ENCODE measurements around the gene LRFN5. TPM values are rescaled to one million over a fixed set of nuclear protein-coding genes. Genes with fewer than 3 reads are reported as not detected.
"Not testable (repeated sequence)": the region's sequence is repeated elsewhere in the genome, so short reads cannot be mapped to it uniquely, and the experiment has no call there.

The LRFN5 gene
- total RNA-seq, result 1 to 10 TPM; 2.9 to 9.3 (median 5.0) TPM

- Histone ChIP-seq H3K9me3 (no peaks in the 10 kb centered on the region), H3K27me3 (peaks cover 66% of the 10 kb centered on the region), H3K36me3 (no peaks in the 10 kb centered on the region), H3K4me1 (peaks cover 0 to 53% (median 0%) of the 10 kb centered on the region in 3 donors), H3K27ac (peak within 1 kb of the TSS; percentile 63 to 89 (median 82)), H3K4me3 (peak within 1 kb of the TSS; percentile 71 to 90)
- WGBS, 2 donors (ENCODE audit: low coverage in 1 of 2), result 0% methylated on average over 6 to 12 of the region's 76 CpGs
- TF ChIP-seq, protein P1, sequence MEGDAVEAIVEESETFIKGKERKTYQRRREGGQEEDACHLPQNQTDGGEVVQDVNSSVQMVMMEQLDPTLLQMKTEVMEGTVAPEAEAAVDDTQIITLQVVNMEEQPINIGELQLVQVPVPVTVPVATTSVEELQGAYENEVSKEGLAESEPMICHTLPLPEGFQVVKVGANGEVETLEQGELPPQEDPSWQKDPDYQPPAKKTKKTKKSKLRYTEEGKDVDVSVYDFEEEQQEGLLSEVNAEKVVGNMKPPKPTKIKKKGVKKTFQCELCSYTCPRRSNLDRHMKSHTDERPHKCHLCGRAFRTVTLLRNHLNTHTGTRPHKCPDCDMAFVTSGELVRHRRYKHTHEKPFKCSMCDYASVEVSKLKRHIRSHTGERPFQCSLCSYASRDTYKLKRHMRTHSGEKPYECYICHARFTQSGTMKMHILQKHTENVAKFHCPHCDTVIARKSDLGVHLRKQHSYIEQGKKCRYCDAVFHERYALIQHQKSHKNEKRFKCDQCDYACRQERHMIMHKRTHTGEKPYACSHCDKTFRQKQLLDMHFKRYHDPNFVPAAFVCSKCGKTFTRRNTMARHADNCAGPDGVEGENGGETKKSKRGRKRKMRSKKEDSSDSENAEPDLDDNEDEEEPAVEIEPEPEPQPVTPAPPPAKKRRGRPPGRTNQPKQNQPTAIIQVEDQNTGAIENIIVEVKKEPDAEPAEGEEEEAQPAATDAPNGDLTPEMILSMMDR (IDR thresholded peaks at IDR 0.05), result no peak
- TF ChIP-seq EP300 (IDR thresholded peaks at IDR 0.05) (no peak), POLR2A (IDR thresholded peaks at IDR 0.05) (peak; percentile 10 to 31), POLR2AphosphoS5 (IDR thresholded peaks at IDR 0.05) (peak; percentile 20)
- peak; percentile 56 for ATAC-seq
Measured at GRCh38 chr14:41606532-41607303, at the start of gene LRFN5. LRFN5 (plus strand) TSS chr14:41606876.

GRCh38 chr14:41558490-41558889 is 48.2 kb upstream of the LRFN5 start:
- no peak overlapping the region for H3K4me3 ChIP-seq
- no peak overlapping the region for H3K27ac ChIP-seq
- no peaks in the 10 kb centered on the region for H3K9me3 ChIP-seq
- H3K36me3 ChIP-seq, result no peaks in the 10 kb centered on the region
- no peak for ATAC-seq
- TF ChIP-seq POLR2AphosphoS5 (IDR thresholded peaks at IDR 0.05) (no peak), POLR2A (IDR thresholded peaks at IDR 0.05) (no peak), EP300 (IDR thresholded peaks at IDR 0.05) (no peak)
- TF ChIP-seq, protein P1 (IDR thresholded peaks at IDR 0.05), result no peak
- no peaks in the 10 kb centered on the region for H3K27me3 ChIP-seq
- H3K4me1 ChIP-seq, result no peaks in the 10 kb centered on the region

- not testable (repeated sequence) for H3K36me3 ChIP-seq, H3K27ac ChIP-seq, H3K27me3 ChIP-seq, ATAC-seq, H3K4me3 ChIP-seq, H3K4me1 ChIP-seq, H3K9me3 ChIP-seq
- WGBS, 2 donors (ENCODE audit: low coverage in 1 of 2), result 100% methylated on average over 1 to 3 of the region's 3 CpGs
Measured at GRCh38 chr14:41566864-41567263, 39.8 kb upstream of the LRFN5 start.

DNA sequence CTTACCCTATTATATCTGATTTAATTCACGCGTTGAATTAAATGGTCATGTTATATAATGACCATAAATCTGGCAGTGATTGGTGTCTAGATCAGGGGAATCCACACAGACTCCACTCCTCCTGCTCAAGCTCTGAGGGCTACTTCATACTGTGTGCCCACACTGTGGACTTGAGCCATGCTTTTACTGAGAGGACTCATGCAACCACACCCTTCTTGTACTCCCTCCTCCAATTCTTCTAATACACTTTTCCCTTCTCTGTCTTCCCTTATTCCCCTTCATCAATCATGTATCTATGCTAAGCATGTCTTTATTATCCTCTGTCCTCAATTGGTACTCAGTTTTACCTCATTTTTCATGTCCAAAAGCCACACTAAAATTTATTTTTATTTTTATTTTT is 37.7 kb upstream of the LRFN5 start:
- no peaks in the 10 kb centered on the region for H3K4me1 ChIP-seq
- 94 to 100% methylated on average over 2 of the region's 2 CpGs for WGBS, 2 donors (ENCODE audit: low coverage in 1 of 2)
- H3K27me3 ChIP-seq, result no peaks in the 10 kb centered on the region
- no peak overlapping the region for H3K4me3 ChIP-seq
- H3K9me3 ChIP-seq, result no peaks in the 10 kb centered on the region
- no peak for TF ChIP-seq EP300 (IDR thresholded peaks at IDR 0.05)
- TF ChIP-seq POLR2A (IDR thresholded peaks at IDR 0.05), result no peak
- TF ChIP-seq, protein P1 (IDR thresholded peaks at IDR 0.05), result no peak
- no peak for TF ChIP-seq POLR2AphosphoS5 (IDR thresholded peaks at IDR 0.05)
- no peak for ATAC-seq
- no peaks in the 10 kb centered on the region for H3K36me3 ChIP-seq
- H3K27ac ChIP-seq, result no peak overlapping the region

- Histone ChIP-seq H3K4me3 (no peak overlapping the region), H3K27ac (no peak overlapping the region), H3K9me3 (no peaks in the 10 kb centered on the region), H3K4me1 (no peaks in the 10 kb centered on the region), H3K36me3 (no peaks in the 10 kb centered on the region), H3K27me3 (no peaks in the 10 kb centered on the region)
- WGBS, 2 donors (ENCODE audit: low coverage in 1 of 2), result 59 to 60% methylated on average over 5 of the region's 5 CpGs
- TF ChIP-seq POLR2A (IDR thresholded peaks at IDR 0.05) (no peak), EP300 (IDR thresholded peaks at IDR 0.05) (no peak), POLR2AphosphoS5 (IDR thresholded peaks at IDR 0.05) (no peak)
- TF ChIP-seq, protein P1 (IDR thresholded peaks at IDR 0.05), result no peak
- no peak for ATAC-seq
Measured at GRCh38 chr14:41570415-41571155, 36.1 kb upstream of the LRFN5 start.
